Stimulated activated CD4-positive, alpha-beta T cell treated with anti-CD3 and anti-CD28 coated beads, Interleukin-4, amount 100 ng/mL, for 24 hours (primary cell): ENCODE measurements around the gene CNOT9.
A peak's percentile ranks its signal among the peaks of the same experiment; 100 is the strongest.
"Not testable (repeated sequence)": the region's sequence is repeated elsewhere in the genome, so short reads cannot be mapped to it uniquely, and the experiment has no call there.

Source experiments
- DNase-seq: peaks from one replicate; pipeline ENCODE4 v3.0.0-alpha.2; 2020

The CNOT9 gene

GRCh38 chr2:218568190-218569037 is at the start of gene CNOT9, which contains the start of gene USP37:
TSS of gene CNOT9 (plus strand) at chr2:218568839. CDS start at chr2:218568955, 116 bp downstream.
TSS of gene USP37 (minus strand) at chr2:218568351. CDS start at chr2:218558653, 9,698 bp downstream.
- peak; percentile 100 for DNase-seq

- no peak for DNase-seq
Measured at GRCh38 chr2:218518876-218519275, 49.8 kb upstream of the CNOT9 start.

- no peak for DNase-seq
Measured at GRCh38 chr2:218523651-218524050, 45.0 kb upstream of the CNOT9 start.

GRCh38 chr2:218528409-218528808 is 40.2 kb upstream of the CNOT9 start:
- DNase-seq = not testable (repeated sequence)

GRCh38 chr2:218529990-218530389 is 38.6 kb upstream of the CNOT9 start:
- DNase-seq = no peak

- DNase-seq = no peak
Measured at GRCh38 chr2:218536804-218537494, 31.7 kb upstream of the CNOT9 start.

- no peak for DNase-seq
Measured at GRCh38 chr2:218540015-218540414, 28.6 kb upstream of the CNOT9 start.

- no peak for DNase-seq
Measured at GRCh38 chr2:218546012-218546411, 22.6 kb upstream of the CNOT9 start.

- DNase-seq = no peak
Measured at GRCh38 chr2:218547511-218547910, 21.1 kb upstream of the CNOT9 start.

- DNase-seq = no peak
Measured at GRCh38 chr2:218547978-218548377, 20.7 kb upstream of the CNOT9 start.

- not testable (repeated sequence) for DNase-seq
Measured at GRCh38 chr2:218554225-218554624, 14.4 kb upstream of the CNOT9 start.

GRCh38 chr2:218555527-218555926 is 13.1 kb upstream of the CNOT9 start:
- no peak for DNase-seq

- no peak for DNase-seq
Measured at GRCh38 chr2:218557941-218558340, 10.7 kb upstream of the CNOT9 start.

- no peak for DNase-seq
Measured at GRCh38 chr2:218558986-218559385, 9.7 kb upstream of the CNOT9 start.

GRCh38 chr2:218564056-218564455 is 4.6 kb upstream of the CNOT9 start:
- no peak for DNase-seq

- DNase-seq = no peak
Measured at GRCh38 chr2:218566296-218566695, 2.3 kb upstream of the CNOT9 start.

- DNase-seq = no peak
Measured at GRCh38 chr2:218567797-218568189, 846 bp upstream of the CNOT9 start.

GRCh38 chr2:218569038-218569431 is 396 bp downstream of the CNOT9 start:
- DNase-seq = peak; percentile 68

- DNase-seq = no peak
Measured at GRCh38 chr2:218569661-218570500, 1.2 kb downstream of the CNOT9 start.

- DNase-seq = no peak
Measured at GRCh38 chr2:218570850-218571249, 2.2 kb downstream of the CNOT9 start.

GRCh38 chr2:218576854-218577253 is 8.2 kb downstream of the CNOT9 start:
- no peak for DNase-seq

- no peak for DNase-seq
Measured at GRCh38 chr2:218577482-218578220, 9.0 kb downstream of the CNOT9 start.
